ENCODE data around the gene CNOT3. TPM values are rescaled to one million over a fixed set of nuclear protein-coding genes. Genes with fewer than 3 reads are reported as not detected.

CNOT3 gene
- total and polyA plus RNA-seq, 2 of the 13 experiments (the other 11 are each of a cell fraction or from before 2014, with no cell fraction given) = 4.3 to 5.8 TPM

DNA sequence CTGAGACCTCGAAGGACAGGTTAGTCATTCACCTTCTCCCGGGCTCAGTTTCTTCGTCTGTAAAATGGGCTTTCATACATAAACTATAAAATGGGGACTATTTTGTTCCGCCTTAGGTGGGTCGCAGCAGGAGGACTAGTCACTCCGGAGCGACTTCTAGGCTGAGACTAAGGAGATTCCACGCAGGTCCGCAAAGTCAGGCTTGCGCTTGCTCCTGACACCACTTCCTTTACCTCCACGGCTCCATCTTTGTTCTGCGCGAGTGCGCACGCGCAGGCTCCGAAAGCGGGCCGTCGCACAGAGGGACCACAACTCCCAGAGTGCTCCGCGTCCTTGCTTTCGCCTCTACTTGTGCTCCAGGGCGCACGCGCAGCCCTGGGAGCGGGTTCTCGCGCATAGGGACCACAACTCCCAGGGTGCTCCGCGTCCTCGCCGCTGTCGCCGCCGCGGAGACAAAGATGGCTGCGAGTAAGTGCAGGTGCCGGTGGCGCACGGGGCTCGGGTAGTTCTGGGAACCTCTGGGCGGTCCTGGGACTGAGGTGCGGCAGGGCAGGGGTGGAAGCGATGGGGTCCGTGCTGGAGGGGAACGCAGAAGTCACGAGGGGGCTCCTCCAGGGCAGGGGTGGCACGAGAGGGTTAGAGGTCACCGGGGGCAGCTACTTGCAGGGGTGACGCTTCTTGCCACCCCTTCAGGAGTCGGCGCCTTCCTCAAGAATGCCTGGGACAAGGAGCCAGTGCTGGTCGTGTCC is 35.0 kb upstream of the CNOT3 start, which contains the start of gene NDUFA3 (continued):
- TF ChIP-seq ZNF597 (CRISPR knock-in tag; IDR thresholded peaks at IDR 0.05) (no peak), ZNF263 (CRISPR knock-in tag; IDR thresholded peaks at IDR 0.05) (no peak), ARNTL (CRISPR knock-in tag; IDR thresholded peaks at IDR 0.05) (peak; percentile 50; the same call in 1 of the 2 replicates), ZNF580 (CRISPR knock-in tag; IDR thresholded peaks at IDR 0.05; ENCODE audit: borderline replicate concordance, low read depth) (peak; percentile 67; the same call in 1 of the 2 replicates), POGZ (CRISPR knock-in tag; IDR thresholded peaks at IDR 0.05) (peak; percentile 64; the same call in 1 of the 2 replicates), RELA (CRISPR knock-in tag; IDR thresholded peaks at IDR 0.05) (no peak), JARID2 (CRISPR knock-in tag; IDR thresholded peaks at IDR 0.05; ENCODE audit: insufficient replicate concordance) (no peak), ZNF792 (CRISPR knock-in tag; IDR thresholded peaks at IDR 0.05) (peak; percentile 81), MBD4 (IDR thresholded peaks at IDR 0.05; ENCODE audit: borderline replicate concordance, low read length) (no peak), SP4 (CRISPR knock-in tag; IDR thresholded peaks at IDR 0.05) (peak; percentile 40; the same call in 1 of the 2 replicates), CBX2 (IDR thresholded peaks at IDR 0.05; ENCODE audit: low read depth, low read length) (no peak), CBX2 (CRISPR knock-in tag; IDR thresholded peaks at IDR 0.05; ENCODE audit: low read depth) (no peak), ELK4 (CRISPR knock-in tag; IDR thresholded peaks at IDR 0.05; ENCODE audit: borderline replicate concordance) (no peak), POLR2AphosphoS2 (IDR thresholded peaks at IDR 0.05; ENCODE audit: low read depth, low read length) (no peak), AFF4 (CRISPR knock-in tag; IDR thresholded peaks at IDR 0.05) (no peak)
- TF ChIP-seq, protein P1, sequence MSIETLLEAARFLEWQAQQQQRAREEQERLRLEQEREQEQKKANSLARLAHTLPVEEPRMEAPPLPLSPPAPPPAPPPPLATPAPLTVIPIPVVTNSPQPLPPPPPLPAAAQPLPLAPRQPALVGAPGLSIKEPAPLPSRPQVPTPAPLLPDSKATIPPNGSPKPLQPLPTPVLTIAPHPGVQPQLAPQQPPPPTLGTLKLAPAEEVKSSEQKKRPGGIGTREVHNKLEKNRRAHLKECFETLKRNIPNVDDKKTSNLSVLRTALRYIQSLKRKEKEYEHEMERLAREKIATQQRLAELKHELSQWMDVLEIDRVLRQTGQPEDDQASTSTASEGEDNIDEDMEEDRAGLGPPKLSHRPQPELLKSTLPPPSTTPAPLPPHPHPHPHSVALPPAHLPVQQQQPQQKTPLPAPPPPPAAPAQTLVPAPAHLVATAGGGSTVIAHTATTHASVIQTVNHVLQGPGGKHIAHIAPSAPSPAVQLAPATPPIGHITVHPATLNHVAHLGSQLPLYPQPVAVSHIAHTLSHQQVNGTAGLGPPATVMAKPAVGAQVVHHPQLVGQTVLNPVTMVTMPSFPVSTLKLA (IDR thresholded peaks at IDR 0.05) = peak; percentile 11; the same call in 1 of the 2 replicates
- TF ChIP-seq, protein P2, sequence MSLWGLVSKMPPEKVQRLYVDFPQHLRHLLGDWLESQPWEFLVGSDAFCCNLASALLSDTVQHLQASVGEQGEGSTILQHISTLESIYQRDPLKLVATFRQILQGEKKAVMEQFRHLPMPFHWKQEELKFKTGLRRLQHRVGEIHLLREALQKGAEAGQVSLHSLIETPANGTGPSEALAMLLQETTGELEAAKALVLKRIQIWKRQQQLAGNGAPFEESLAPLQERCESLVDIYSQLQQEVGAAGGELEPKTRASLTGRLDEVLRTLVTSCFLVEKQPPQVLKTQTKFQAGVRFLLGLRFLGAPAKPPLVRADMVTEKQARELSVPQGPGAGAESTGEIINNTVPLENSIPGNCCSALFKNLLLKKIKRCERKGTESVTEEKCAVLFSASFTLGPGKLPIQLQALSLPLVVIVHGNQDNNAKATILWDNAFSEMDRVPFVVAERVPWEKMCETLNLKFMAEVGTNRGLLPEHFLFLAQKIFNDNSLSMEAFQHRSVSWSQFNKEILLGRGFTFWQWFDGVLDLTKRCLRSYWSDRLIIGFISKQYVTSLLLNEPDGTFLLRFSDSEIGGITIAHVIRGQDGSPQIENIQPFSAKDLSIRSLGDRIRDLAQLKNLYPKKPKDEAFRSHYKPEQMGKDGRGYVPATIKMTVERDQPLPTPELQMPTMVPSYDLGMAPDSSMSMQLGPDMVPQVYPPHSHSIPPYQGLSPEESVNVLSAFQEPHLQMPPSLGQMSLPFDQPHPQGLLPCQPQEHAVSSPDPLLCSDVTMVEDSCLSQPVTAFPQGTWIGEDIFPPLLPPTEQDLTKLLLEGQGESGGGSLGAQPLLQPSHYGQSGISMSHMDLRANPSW (CRISPR knock-in tag; IDR thresholded peaks at IDR 0.05; ENCODE audit: borderline replicate concordance) = no peak
- TF ChIP-seq, protein P3, sequence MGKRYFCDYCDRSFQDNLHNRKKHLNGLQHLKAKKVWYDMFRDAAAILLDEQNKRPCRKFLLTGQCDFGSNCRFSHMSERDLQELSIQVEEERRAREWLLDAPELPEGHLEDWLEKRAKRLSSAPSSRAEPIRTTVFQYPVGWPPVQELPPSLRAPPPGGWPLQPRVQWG (CRISPR knock-in tag; IDR thresholded peaks at IDR 0.05; ENCODE audit: borderline replicate concordance, low read depth) = no peak

All from HepG2 (cell line).